ENCODE measurements around the gene PLSCR2. TPM values are rescaled to one million over a fixed set of nuclear protein-coding genes. Genes with fewer than 3 reads are reported as not detected.

PLSCR2 gene
- total RNA-seq, 3 donors from 2014 or later (not counting 1 experiment from before 2014, with no cell fraction given) = 0.38 TPM; not detected in 2

DNA sequence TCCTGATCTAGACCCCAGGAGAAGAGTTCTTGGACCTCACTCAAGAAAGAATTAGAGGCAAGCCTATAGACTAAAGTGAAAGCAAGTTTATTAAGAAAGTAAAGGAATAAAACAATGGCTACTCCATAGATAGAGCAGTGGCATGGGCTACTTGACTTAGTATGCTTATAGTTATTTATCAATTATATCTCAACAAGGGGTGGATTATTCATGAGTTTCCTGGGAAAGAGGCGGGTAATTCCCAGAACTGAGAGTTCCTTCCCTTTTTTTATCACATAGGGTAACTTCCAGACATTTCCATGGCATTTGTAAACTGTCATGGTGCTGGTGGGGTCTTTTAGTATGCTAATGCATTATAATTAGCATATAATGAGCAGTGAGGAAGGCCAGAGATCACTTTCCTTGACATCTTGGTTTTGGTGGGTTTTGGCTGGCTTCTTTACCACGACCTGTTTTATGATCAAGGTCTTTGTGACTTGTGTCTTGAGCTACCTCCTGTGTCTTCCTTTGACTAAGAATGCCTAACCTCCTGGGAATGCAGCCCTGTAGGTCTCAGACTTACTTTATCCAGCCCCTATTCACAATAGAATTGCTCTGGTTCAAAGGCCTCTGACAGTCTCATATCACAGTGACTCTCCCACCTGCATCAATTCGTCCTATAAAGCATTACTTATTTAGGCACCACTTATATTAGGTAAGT lies 35.3 kb upstream of the PLSCR2 start:
- no peak for DNase-seq
- TF ChIP-seq, protein P1, sequence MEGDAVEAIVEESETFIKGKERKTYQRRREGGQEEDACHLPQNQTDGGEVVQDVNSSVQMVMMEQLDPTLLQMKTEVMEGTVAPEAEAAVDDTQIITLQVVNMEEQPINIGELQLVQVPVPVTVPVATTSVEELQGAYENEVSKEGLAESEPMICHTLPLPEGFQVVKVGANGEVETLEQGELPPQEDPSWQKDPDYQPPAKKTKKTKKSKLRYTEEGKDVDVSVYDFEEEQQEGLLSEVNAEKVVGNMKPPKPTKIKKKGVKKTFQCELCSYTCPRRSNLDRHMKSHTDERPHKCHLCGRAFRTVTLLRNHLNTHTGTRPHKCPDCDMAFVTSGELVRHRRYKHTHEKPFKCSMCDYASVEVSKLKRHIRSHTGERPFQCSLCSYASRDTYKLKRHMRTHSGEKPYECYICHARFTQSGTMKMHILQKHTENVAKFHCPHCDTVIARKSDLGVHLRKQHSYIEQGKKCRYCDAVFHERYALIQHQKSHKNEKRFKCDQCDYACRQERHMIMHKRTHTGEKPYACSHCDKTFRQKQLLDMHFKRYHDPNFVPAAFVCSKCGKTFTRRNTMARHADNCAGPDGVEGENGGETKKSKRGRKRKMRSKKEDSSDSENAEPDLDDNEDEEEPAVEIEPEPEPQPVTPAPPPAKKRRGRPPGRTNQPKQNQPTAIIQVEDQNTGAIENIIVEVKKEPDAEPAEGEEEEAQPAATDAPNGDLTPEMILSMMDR (IDR thresholded peaks at IDR 0.05) = no peak

DNA sequence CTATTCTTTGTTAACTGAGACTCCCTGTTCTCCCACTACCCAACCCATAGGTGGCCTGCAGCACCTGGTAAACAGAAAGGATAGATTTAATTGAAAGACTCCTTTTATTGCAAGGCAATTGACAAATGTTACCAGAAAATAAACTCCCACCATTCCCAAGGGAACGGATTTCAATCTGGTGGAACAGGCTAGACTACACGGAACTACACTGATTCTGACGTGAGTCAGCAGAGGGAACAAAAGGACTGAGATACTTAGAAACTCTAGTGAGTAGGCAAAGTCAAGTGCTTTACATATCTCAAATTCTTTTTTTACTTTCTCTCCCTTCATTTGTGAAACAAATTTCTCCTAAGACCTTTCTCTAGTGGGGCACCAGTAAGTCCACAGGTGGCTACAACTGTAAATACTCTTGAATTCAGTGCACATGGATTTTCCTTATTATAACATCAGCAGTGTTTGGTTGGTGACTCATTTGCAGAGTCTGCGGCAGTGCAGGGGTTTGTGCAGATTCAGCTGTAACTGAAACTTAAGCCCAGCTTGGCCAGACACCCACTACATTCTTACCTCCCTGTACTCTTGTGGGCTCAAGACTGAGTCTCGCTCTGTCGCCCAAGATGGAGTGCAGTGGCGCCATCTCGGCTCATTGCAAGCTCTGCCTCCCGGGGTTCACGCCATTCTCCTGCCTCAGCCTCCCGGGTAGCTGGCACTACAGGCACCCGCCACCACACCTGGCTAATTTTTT lies 34.3 kb upstream of the PLSCR2 start:
- Mint-ChIP-seq H3K27me3 (ENCODE audit: low read depth in 2 of 2) (no peaks in the 10 kb centered on the region), H3K9me3 (no peaks in the 10 kb centered on the region), H3K4me3 (no peak overlapping the region), H3K4me1 (peaks cover 0 to 2% of the 10 kb centered on the region in 2 donors), H3K36me3 (no peaks in the 10 kb centered on the region), H3K27ac (no peak overlapping the region)
- H3K4me1 ChIP-seq (ENCODE audit: control insufficient read depth, insufficient read depth, low read length) = no peaks in the 10 kb centered on the region
- TF ChIP-seq, protein P1 (IDR thresholded peaks at IDR 0.05) = no peak
- no peak overlapping the region for H3K4me3 ChIP-seq (ENCODE audit: low read length)
- WGBS (ENCODE audit: insufficient coverage) = 78% methylated on average over 12 of the region's 12 CpGs
- H3K27me3 ChIP-seq (ENCODE audit: control insufficient read depth, insufficient read depth, low read length) = no peaks in the 10 kb centered on the region
- no peak overlapping the region for H3K27ac ChIP-seq (ENCODE audit: low read length)
- intact Hi-C loops (cut with micrococcal nuclease) = no loop called here
- ATAC-seq (no peak), DNase-seq (no peak)
- H3K36me3 ChIP-seq (ENCODE audit: control insufficient read depth, insufficient read depth, low read length) = no peaks in the 10 kb centered on the region
- no peaks in the 10 kb centered on the region for H3K9me3 ChIP-seq (ENCODE audit: control insufficient read depth, insufficient read depth, low read length)

More for the DNA sequence above, 35.3 kb upstream of the PLSCR2 start:
- H3K27me3 ChIP-seq (ENCODE audit: control insufficient read depth, insufficient read depth, low read length) = no peaks in the 10 kb centered on the region
- H3K27me3 Mint-ChIP-seq (ENCODE audit: low read depth in 2 of 2) = no peaks in the 10 kb centered on the region
- no peak overlapping the region for H3K4me3 Mint-ChIP-seq
- no peaks in the 10 kb centered on the region for H3K36me3 Mint-ChIP-seq
- H3K36me3 ChIP-seq (ENCODE audit: control insufficient read depth, insufficient read depth, low read length) = no peaks in the 10 kb centered on the region
- no peak overlapping the region for H3K27ac Mint-ChIP-seq
- no peak for ATAC-seq
- intact Hi-C loops (cut with micrococcal nuclease) = no loop called here
- WGBS (ENCODE audit: insufficient coverage) = 38% methylated on average over 1 of the region's 3 CpGs
- H3K9me3 ChIP-seq (ENCODE audit: control insufficient read depth, insufficient read depth, low read length) = no peaks in the 10 kb centered on the region
- H3K9me3 Mint-ChIP-seq = no peaks in the 10 kb centered on the region
- H3K4me1 ChIP-seq (ENCODE audit: control insufficient read depth, insufficient read depth, low read length) = no peaks in the 10 kb centered on the region
- no peak overlapping the region for H3K4me3 ChIP-seq (ENCODE audit: low read length)
- no peaks in the 10 kb centered on the region for H3K4me1 Mint-ChIP-seq
- no peak overlapping the region for H3K27ac ChIP-seq (ENCODE audit: low read length)

DNA sequence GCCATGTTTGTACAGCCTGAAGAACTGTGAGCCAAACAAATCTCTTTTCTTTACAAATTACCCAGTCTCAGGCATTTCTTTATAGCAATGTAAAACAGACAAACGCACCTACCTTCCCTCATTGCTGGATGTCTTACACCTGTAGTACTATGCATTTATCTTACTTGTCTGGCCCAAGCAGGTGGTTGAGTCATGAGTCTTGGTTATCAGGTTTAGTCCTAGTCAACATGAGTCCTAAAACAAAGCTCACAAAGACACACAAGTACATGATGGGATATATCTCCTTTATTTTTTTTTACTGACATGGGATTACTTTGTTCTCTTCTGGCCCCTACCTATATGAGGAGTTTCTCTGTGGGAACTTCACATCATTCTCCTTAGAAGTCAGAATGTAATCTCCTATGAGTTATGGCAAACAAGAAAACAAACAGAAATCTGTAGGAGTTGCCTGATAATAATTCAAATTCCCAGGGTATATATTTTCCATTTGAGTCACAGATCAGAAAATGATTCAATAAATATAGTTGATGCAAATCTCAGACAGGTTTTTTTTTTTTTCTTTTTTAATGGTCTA lies 33.6 kb upstream of the PLSCR2 start:
- H3K36me3 Mint-ChIP-seq = no peaks in the 10 kb centered on the region
- intact Hi-C loops (cut with micrococcal nuclease) = no loop called here
- Histone ChIP-seq H3K27me3 (ENCODE audit: control insufficient read depth, insufficient read depth, low read length) (no peaks in the 10 kb centered on the region), H3K4me3 (ENCODE audit: low read length) (no peak overlapping the region), H3K36me3 (ENCODE audit: control insufficient read depth, insufficient read depth, low read length) (no peaks in the 10 kb centered on the region), H3K4me1 (ENCODE audit: control insufficient read depth, insufficient read depth, low read length) (peaks cover 3% of the 10 kb centered on the region), H3K27ac (ENCODE audit: low read length) (no peak overlapping the region), H3K9me3 (ENCODE audit: control insufficient read depth, insufficient read depth, low read length) (no peaks in the 10 kb centered on the region)
- H3K9me3 Mint-ChIP-seq = no peaks in the 10 kb centered on the region
- no peaks in the 10 kb centered on the region for H3K27me3 Mint-ChIP-seq (ENCODE audit: low read depth in 2 of 2)
- no peak overlapping the region for H3K27ac Mint-ChIP-seq
- TF ChIP-seq, protein P1 (IDR thresholded peaks at IDR 0.05) = no peak
- DNase-seq = no peak
- no peak for ATAC-seq
- 100% methylated on average over 1 of the region's 1 CpG for WGBS (ENCODE audit: insufficient coverage)
- H3K4me1 Mint-ChIP-seq = peaks cover 6 to 9% of the 10 kb centered on the region in 2 donors
- H3K4me3 Mint-ChIP-seq = no peak overlapping the region
